Measurements from ENCODE around the gene EAF1.
"Not testable (repeated sequence)": the region's sequence is repeated elsewhere in the genome, so short reads cannot be mapped to it uniquely, and the experiment has no call there.

EAF1 gene

GRCh38 chr3:15452156-15452555 is 24.8 kb downstream of the EAF1 start:
- DNase-seq (ENCODE audit: low spot score), result no peak

- DNase-seq (ENCODE audit: low spot score), result no peak
Observed at GRCh38 chr3:15452961-15453360, 25.6 kb downstream of the EAF1 start.

GRCh38 chr3:15453501-15453900 is 26.1 kb downstream of the EAF1 start:
- DNase-seq (ENCODE audit: low spot score), result no peak

- DNase-seq (ENCODE audit: low spot score), result peak; percentile 62
Observed at GRCh38 chr3:15453991-15454625, 26.7 kb downstream of the EAF1 start.

GRCh38 chr3:15454965-15455364 is 27.6 kb downstream of the EAF1 start:
- DNase-seq (ENCODE audit: low spot score), result no peak

GRCh38 chr3:15455756-15456155 is 28.4 kb downstream of the EAF1 start:
- DNase-seq (ENCODE audit: low spot score), result no peak

GRCh38 chr3:15456321-15456720 is 28.9 kb downstream of the EAF1 start:
- no peak for DNase-seq (ENCODE audit: low spot score)

- DNase-seq (ENCODE audit: low spot score), result not testable (repeated sequence)
Observed at GRCh38 chr3:15456915-15457314, 29.5 kb downstream of the EAF1 start.

GRCh38 chr3:15458212-15458780 is 30.9 kb downstream of the EAF1 start:
- DNase-seq (ENCODE audit: low spot score), result no peak

- DNase-seq (ENCODE audit: low spot score), result no peak
Observed at GRCh38 chr3:15460891-15461531, 33.6 kb downstream of the EAF1 start.

GRCh38 chr3:15462451-15462850 is 35.1 kb downstream of the EAF1 start:
- DNase-seq (ENCODE audit: low spot score), result no peak

GRCh38 chr3:15465876-15466585 is 38.6 kb downstream of the EAF1 start:
- DNase-seq (ENCODE audit: low spot score), result peak; percentile 62

- DNase-seq (ENCODE audit: low spot score), result no peak
Observed at GRCh38 chr3:15467227-15468181, 40.1 kb downstream of the EAF1 start.

GRCh38 chr3:15470261-15470660 is 42.9 kb downstream of the EAF1 start:
- no peak for DNase-seq (ENCODE audit: low spot score)

- DNase-seq (ENCODE audit: low spot score), result no peak
Observed at GRCh38 chr3:15470849-15471248, 43.5 kb downstream of the EAF1 start.

GRCh38 chr3:15471861-15472260 is 44.5 kb downstream of the EAF1 start:
- DNase-seq (ENCODE audit: low spot score), result peak; percentile 96

- no peak for DNase-seq (ENCODE audit: low spot score)
Observed at GRCh38 chr3:15475161-15475560, 47.8 kb downstream of the EAF1 start.

GRCh38 chr3:15476378-15476777 is 49.0 kb downstream of the EAF1 start:
- DNase-seq (ENCODE audit: low spot score), result peak; percentile 38

GRCh38 chr3:15477951-15478639 is 50.7 kb downstream of the EAF1 start:
- peak; percentile 93 for DNase-seq (ENCODE audit: low spot score)

- DNase-seq (ENCODE audit: low spot score), result no peak
Observed at GRCh38 chr3:15478640-15478979, 51.2 kb downstream of the EAF1 start.

Data from SK-N-DZ (cell line).